ENCODE data around the gene CASK.

- TF ChIP-seq CTCF (IDR thresholded peaks at IDR 0.05) = no peak
- TF ChIP-seq POLR2A (IDR thresholded peaks at IDR 0.05) = no peak
These were observed 100.5 kb downstream of the CASK start for GRCh38 chrX:41822892-41823291.

Data from thyroid gland (tissue), 4 donors.